GM12878 (cell line): ENCODE results near the gene HLTF. TPM values are rescaled to one million over a fixed set of nuclear protein-coding genes. Genes with fewer than 3 reads are reported as not detected.

ENCODE experiments used
- BACH1 ChIP-seq: fragments of 450-650 bp; IDR thresholded peaks from 2 replicates; pipeline ENCODE4 v1.6.1; 2017; ENCODE audit warnings: mild to moderate bottlenecking, borderline replicate concordance
- CREM ChIP-seq: IDR thresholded peaks from 2 replicates; pipeline ENCODE4 v1.6.1; 2014; ENCODE audit warnings: antibody characterized with exemption, low read depth
- E2F4 ChIP-seq: IDR thresholded peaks from 2 replicates; pipeline ENCODE4 v1.6.1; 2012; ENCODE audit warnings: low read depth, low read length, improper control_type of control experiment
- EP300 ChIP-seq, 2 experiments: fragments of 150-350 bp in 1 of 2; IDR thresholded peaks; 2 replicates each; pipeline ENCODE4 v1.6.1; 2011 to 2012; ENCODE audit warnings: low read depth in 2 of 2, low read length in 2 of 2, borderline replicate concordance in 1 of 2, improper control_type of control experiment in 1 of 2, inconsistent platforms in 1 of 2; ENCODE audit not compliant: control insufficient read depth in 1 of 2
- ETV6 ChIP-seq, 2 experiments: fragments of 450-650 bp in 1 of 2; IDR thresholded peaks in 1 of 2; conservative IDR thresholded peaks in 1 of 2; 2 replicates each; pipeline ENCODE4 v1.6.1; 2014; ENCODE audit warnings: antibody characterized with exemption in 1 of 2, borderline replicate concordance in 1 of 2, low read depth in 1 of 2, mild to moderate bottlenecking in 1 of 2, moderate library complexity in 1 of 2
- FOXM1 ChIP-seq: IDR thresholded peaks from 2 replicates; pipeline ENCODE4 v1.6.1; 2012; ENCODE audit warnings: low read depth, mild to moderate bottlenecking, inconsistent platforms, low read length, moderate library complexity
- IRF4 ChIP-seq: IDR thresholded peaks from 2 replicates; pipeline ENCODE4 v1.6.1; 2011; ENCODE audit warnings: low read depth, low read length
- MTA3 ChIP-seq: IDR thresholded peaks from 2 replicates; pipeline ENCODE4 v1.6.1; 2012; ENCODE audit warnings: low read length, inconsistent platforms, borderline replicate concordance
- NRF1 ChIP-seq: conservative IDR thresholded peaks from 2 replicates; pipeline ENCODE4 v1.6.1; 2011; ENCODE audit warnings: mild to moderate bottlenecking, low read depth, low read length, improper control_type of control experiment
- PAX8 ChIP-seq: fragments of 450-650 bp; IDR thresholded peaks from 2 replicates; pipeline ENCODE4 v1.6.1; 2017; ENCODE audit warnings: mild to moderate bottlenecking, moderate library complexity
- PML ChIP-seq: IDR thresholded peaks from 2 replicates; pipeline ENCODE4 v1.6.1; 2012; ENCODE audit warnings: low read length, inconsistent platforms
- POLR2AphosphoS2 ChIP-seq: IDR thresholded peaks from 2 replicates; pipeline ENCODE4 v1.6.1; 2011; ENCODE audit warnings: low read depth, mild to moderate bottlenecking, low read length, improper control_type of control experiment, moderate library complexity
- POLR2AphosphoS5 ChIP-seq: IDR thresholded peaks from 2 replicates; pipeline ENCODE4 v1.6.1; 2011; ENCODE audit warnings: mild to moderate bottlenecking, low read length, inconsistent platforms
- PRDM15 ChIP-seq: fragments of 450-650 bp; formaldehyde crosslinking; IDR thresholded peaks from 2 replicates; pipeline ENCODE4 v1.4.0; 2020; ENCODE audit warnings: mild to moderate bottlenecking, moderate library complexity
- RUNX3 ChIP-seq: IDR thresholded peaks from 2 replicates; pipeline ENCODE4 v1.6.1; 2012; ENCODE audit warnings: low read length, inconsistent platforms
- WRNIP1 ChIP-seq: IDR thresholded peaks from 2 replicates; pipeline ENCODE4 v1.6.1; 2011; ENCODE audit warnings: low read depth, low read length, improper control_type of control experiment, borderline replicate concordance
- ZBTB40 ChIP-seq: fragments of 450-650 bp; IDR thresholded peaks from 2 replicates; pipeline ENCODE4 v1.6.1; 2016; ENCODE audit warnings: mild to moderate bottlenecking, moderate library complexity, borderline replicate concordance
- ZNF207 ChIP-seq: fragments of 450-650 bp; IDR thresholded peaks from 2 replicates; pipeline ENCODE4 v1.6.1; 2014; ENCODE audit warnings: antibody characterized with exemption, mild to moderate bottlenecking, borderline replicate concordance
- ZNF384 ChIP-seq: IDR thresholded peaks from 2 replicates; pipeline ENCODE4 v1.6.1; 2012; ENCODE audit warnings: low read depth, mild to moderate bottlenecking, low read length, improper control_type of control experiment, borderline replicate concordance
- polyA plus RNA-seq, 11 experiments: library from polyadenylated mRNA; depleted of rRNA in 4 of 11; unstranded in 6 of 11; stranded (reverse) in 5 of 11; fragments of >200 nt; fragmentation: Nextera tagmentation in 4 of 11; fragmentation: Illumina TruSeq in 1 of 11; extraction: Ambion mirVana in 4 of 11; extraction: Trizol in 1 of 11; gene quantifications; 1 replicate in 1 of 11; 2 replicates in 10 of 11; pipeline versions ENCODE4 v1.2.1 to v1.2.3, GENCODE V29; 2011 to 2016; ENCODE audit warnings: inconsistent platforms in 2 of 11, missing spikeins in 2 of 11, low read depth in 1 of 11
- total RNA-seq, 4 experiments: library from RNA; depleted of rRNA in 3 of 4; stranded (reverse); fragments of >200 nt in 3 of 4; fragmentation: Illumina TruSeq in 1 of 4; extraction: Trizol in 1 of 4; gene quantifications; 2 replicates each; pipeline versions ENCODE4 v1.2.1 to v1.2.3, GENCODE V29; 2013 to 2021
- TF ChIP-seq, protein P1 (sequence below), 3 experiments: IDR thresholded peaks in 2 of 3; conservative IDR thresholded peaks in 1 of 3; 2 replicates each; pipeline ENCODE4 v1.5.1; 2011; ENCODE audit warnings: low read depth in 3 of 3, low read length in 3 of 3, mild to moderate bottlenecking in 3 of 3, control low read depth in 2 of 3, moderate library complexity in 2 of 3, inconsistent platforms in 1 of 3, mixed read lengths in 1 of 3; ENCODE audit not compliant: control insufficient read depth in 2 of 3, insufficient read depth in 1 of 3; ENCODE audit errors: extremely low read depth in 1 of 3

HLTF gene
- total and polyA plus RNA-seq, 10 of the 15 experiments (the other 5 are each of a cell fraction or from before 2014, with no cell fraction given), result 13.7 to 50.4 (median 31.7) TPM

DNA sequence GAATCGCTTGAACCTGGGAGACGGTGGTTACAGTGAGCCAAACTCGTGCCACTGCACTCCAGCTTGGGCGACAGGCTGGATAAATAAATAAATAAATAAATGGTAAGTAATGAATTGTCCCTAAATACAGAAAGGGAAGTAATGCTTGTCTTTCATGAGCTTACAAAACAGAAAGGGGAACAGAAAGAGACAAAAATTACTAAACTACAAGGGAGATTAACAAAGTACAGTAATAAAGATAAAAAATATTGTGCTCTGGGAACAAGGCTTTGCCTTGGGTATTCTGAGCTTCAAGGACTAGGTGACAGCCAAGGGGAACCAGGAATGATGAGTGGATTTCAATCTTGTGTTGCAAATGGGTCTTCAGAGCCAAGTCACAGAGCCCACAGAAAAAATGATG lies 9.2 kb upstream of the HLTF start (continued):
- no peak for TF ChIP-seq PRDM15
- TF ChIP-seq IRF4, result peak; percentile 72
- TF ChIP-seq E2F4, result no peak
- no peak for TF ChIP-seq MTA3
- peak; percentile 29; the same call in 1 of the 2 replicates for TF ChIP-seq RUNX3
- no peak for TF ChIP-seq ETV6 (conservative IDR thresholded peaks at IDR 0.05 in 1 of 2, IDR thresholded peaks at IDR 0.05 in 1 of 2; ENCODE audit: borderline replicate concordance in 1 of 2, low read depth in 1 of 2)
- TF ChIP-seq PML, result no peak
- no peak for TF ChIP-seq ZNF384
- TF ChIP-seq FOXM1, result peak; percentile 60; the same call in 1 of the 2 replicates
- TF ChIP-seq PAX8, result no peak
- TF ChIP-seq CREM, result peak; percentile 58; the same call in 1 of the 2 replicates
- no peak for TF ChIP-seq ZNF207
- TF ChIP-seq NRF1, result no peak
- no peak for TF ChIP-seq WRNIP1
- peak in 1 of 2 experiments; percentile 76; a peak in 3 of 4 replicates for TF ChIP-seq EP300 (IDR thresholded peaks at IDR 0.05; ENCODE audit: borderline replicate concordance in 1 of 2, control insufficient read depth in 1 of 2, low read depth in 2 of 2, low read length in 2 of 2)
- peak; percentile 64; the same call in 1 of the 2 replicates for TF ChIP-seq BACH1
- TF ChIP-seq, protein P1, sequence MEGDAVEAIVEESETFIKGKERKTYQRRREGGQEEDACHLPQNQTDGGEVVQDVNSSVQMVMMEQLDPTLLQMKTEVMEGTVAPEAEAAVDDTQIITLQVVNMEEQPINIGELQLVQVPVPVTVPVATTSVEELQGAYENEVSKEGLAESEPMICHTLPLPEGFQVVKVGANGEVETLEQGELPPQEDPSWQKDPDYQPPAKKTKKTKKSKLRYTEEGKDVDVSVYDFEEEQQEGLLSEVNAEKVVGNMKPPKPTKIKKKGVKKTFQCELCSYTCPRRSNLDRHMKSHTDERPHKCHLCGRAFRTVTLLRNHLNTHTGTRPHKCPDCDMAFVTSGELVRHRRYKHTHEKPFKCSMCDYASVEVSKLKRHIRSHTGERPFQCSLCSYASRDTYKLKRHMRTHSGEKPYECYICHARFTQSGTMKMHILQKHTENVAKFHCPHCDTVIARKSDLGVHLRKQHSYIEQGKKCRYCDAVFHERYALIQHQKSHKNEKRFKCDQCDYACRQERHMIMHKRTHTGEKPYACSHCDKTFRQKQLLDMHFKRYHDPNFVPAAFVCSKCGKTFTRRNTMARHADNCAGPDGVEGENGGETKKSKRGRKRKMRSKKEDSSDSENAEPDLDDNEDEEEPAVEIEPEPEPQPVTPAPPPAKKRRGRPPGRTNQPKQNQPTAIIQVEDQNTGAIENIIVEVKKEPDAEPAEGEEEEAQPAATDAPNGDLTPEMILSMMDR (IDR thresholded peaks at IDR 0.05 in 2 of 3, conservative IDR thresholded peaks at IDR 0.05 in 1 of 3; ENCODE audit: control insufficient read depth in 2 of 3, extremely low read depth in 1 of 3, insufficient read depth in 1 of 3, low read depth in 3 of 3, low read length in 3 of 3), result no peak
- TF ChIP-seq POLR2AphosphoS5, result no peak
- TF ChIP-seq POLR2AphosphoS2, result no peak
- no peak for TF ChIP-seq ZBTB40
